22Rv1 (cell line): ENCODE data around the gene ERAS.

ENCODE experiments used
- ZFX ChIP-seq: fragments of 450-650 bp; IDR thresholded peaks from 2 replicates; pipeline ENCODE4 v1.6.1; 2017; ENCODE audit warnings: antibody characterized with exemption, borderline replicate concordance
- TF ChIP-seq, protein P1 (sequence below): fragments of 450-650 bp; IDR thresholded peaks from 2 replicates; pipeline ENCODE4 v1.5.1; 2017; ENCODE audit warnings: mild to moderate bottlenecking

DNA sequence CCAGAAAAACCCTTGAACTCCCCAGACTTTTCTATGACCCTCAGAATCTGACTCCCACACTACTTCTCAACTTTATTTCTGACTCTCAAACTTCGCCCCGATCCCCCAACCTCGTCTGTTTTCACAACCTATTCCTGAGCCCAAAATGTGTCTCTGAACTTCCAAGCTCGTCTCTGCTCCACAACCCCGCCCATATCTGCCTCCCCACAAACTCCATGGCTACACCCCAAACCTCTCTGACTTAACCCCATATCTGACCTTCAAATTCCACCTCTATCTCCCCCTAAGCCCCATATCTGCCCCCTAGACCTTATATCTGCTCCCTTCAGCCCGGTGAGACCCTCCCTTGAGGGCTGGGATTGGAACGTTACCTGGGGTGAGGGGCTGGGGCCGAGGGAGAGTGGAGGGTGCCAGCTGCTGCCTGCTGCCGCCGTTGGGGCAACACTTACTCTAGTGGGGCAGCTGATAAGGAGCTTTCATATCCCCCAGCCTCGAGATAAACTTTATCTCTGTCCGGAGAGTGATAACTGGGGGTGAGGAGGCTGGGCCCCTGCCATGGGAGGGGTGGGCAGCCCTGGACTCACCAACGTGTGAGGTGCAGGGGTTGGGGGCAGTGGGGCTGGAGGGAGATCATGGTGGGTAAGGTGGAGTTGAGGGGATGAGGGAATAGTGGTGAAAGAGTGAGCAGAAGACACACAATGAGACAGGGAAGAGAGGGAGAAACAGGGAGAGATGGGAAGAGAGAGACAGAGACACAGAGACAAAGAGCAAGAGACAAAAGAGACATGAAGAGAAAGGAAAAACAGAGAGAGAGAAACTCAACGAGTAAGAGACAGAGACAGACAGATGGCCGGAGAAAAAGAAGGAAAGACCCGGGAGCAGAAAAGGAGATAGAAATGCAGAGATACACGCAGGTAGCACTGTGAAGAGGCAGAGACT is 38.5 kb upstream of the ERAS start:
- TF ChIP-seq, protein P1, sequence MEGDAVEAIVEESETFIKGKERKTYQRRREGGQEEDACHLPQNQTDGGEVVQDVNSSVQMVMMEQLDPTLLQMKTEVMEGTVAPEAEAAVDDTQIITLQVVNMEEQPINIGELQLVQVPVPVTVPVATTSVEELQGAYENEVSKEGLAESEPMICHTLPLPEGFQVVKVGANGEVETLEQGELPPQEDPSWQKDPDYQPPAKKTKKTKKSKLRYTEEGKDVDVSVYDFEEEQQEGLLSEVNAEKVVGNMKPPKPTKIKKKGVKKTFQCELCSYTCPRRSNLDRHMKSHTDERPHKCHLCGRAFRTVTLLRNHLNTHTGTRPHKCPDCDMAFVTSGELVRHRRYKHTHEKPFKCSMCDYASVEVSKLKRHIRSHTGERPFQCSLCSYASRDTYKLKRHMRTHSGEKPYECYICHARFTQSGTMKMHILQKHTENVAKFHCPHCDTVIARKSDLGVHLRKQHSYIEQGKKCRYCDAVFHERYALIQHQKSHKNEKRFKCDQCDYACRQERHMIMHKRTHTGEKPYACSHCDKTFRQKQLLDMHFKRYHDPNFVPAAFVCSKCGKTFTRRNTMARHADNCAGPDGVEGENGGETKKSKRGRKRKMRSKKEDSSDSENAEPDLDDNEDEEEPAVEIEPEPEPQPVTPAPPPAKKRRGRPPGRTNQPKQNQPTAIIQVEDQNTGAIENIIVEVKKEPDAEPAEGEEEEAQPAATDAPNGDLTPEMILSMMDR, result no peak
- TF ChIP-seq ZFX, result no peak
